Measurements from ENCODE around the gene TUBG2. TPM values are rescaled to one million over a fixed set of nuclear protein-coding genes. Genes with fewer than 3 reads are reported as not detected.

The TUBG2 gene
- total and polyA plus RNA-seq, 12 donors, result 14.5 to 65.1 (median 45.6) TPM

DNA sequence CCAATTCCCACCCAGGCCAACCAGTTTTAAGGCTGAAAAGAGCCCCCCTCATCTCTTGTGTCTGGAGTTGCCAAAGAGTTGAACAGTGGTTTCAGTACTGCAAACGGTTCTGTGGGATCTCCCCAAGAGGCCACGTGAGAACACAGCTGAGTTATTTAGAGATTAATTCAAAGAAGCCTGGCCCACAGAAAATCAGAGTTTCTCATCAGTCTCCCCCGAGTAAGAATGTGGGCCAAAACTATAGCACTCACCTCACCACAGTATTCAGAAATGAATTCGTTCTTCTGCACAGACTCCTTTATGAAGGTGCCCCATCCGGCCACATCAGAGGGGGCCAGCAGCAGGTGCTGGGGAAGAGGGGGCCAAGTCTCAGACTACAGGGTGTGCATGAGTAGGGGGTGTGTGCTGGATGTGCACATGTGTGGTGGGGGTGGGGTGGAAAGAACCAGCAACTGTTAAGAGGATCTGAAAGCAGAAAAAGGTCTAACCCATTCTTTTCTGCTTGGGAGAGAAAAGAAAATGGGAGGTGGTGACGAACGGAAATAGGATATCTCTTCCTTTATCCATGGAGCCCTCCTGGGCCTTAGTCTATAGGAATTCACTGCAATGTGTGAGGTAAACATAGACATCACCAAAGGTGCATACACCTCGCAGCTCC lies 45.9 kb downstream of the TUBG2 start:
- Histone ChIP-seq H3K4me1 (replicated peaks in 1 of 2) (no peaks in the 10 kb centered on the region), H3K4me3 (no peak overlapping the region), H3K27me3 (no peaks in the 10 kb centered on the region), H3K27ac (no peak overlapping the region), H3K36me3 (replicated peaks in 1 of 2) (peaks cover 0 to 97% of the 10 kb centered on the region in 2 donors), H3K9me3 (replicated peaks in 1 of 3) (no peaks in the 10 kb centered on the region)
- no peak for DNase-seq
- no peak for TF ChIP-seq POLR2A (IDR thresholded peaks at IDR 0.05)
- TF ChIP-seq, protein P1, sequence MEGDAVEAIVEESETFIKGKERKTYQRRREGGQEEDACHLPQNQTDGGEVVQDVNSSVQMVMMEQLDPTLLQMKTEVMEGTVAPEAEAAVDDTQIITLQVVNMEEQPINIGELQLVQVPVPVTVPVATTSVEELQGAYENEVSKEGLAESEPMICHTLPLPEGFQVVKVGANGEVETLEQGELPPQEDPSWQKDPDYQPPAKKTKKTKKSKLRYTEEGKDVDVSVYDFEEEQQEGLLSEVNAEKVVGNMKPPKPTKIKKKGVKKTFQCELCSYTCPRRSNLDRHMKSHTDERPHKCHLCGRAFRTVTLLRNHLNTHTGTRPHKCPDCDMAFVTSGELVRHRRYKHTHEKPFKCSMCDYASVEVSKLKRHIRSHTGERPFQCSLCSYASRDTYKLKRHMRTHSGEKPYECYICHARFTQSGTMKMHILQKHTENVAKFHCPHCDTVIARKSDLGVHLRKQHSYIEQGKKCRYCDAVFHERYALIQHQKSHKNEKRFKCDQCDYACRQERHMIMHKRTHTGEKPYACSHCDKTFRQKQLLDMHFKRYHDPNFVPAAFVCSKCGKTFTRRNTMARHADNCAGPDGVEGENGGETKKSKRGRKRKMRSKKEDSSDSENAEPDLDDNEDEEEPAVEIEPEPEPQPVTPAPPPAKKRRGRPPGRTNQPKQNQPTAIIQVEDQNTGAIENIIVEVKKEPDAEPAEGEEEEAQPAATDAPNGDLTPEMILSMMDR (IDR thresholded peaks at IDR 0.05), result no peak
- intact Hi-C loops (cut with DNase I), result no loop called here
- WGBS, 4 donors, result 79 to 88% (median 83%) methylated on average over 8 of the region's 8 CpGs

DNA sequence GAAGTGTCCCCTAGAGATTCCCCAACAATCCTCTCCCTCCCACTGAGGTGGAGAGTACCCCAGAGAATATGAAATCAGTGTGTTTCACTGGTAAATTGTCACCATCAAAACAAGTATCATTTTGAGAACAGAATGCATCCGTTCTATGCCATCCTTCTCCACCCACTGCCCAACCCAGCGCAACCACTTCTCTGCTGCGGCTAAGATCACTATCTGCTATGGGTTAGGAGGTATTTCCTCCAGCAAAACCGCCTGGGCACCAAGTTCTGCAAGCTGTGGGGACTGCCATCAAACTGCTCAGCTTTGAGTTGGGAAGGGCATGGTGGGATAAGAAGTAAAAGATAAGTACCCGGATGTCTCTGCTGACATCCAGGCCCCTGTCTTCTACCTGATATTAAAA lies 47.6 kb downstream of the TUBG2 start:
- TF ChIP-seq POLR2A (IDR thresholded peaks at IDR 0.05), result no peak
- TF ChIP-seq, protein P1 (IDR thresholded peaks at IDR 0.05), result no peak
- intact Hi-C loops (cut with DNase I), result no loop called here
- Histone ChIP-seq H3K9me3 (replicated peaks in 1 of 3) (no peaks in the 10 kb centered on the region), H3K27ac (no peak overlapping the region), H3K36me3 (replicated peaks in 1 of 2) (peaks cover 0 to 99% of the 10 kb centered on the region in 2 donors), H3K4me1 (replicated peaks in 1 of 2) (no peaks in the 10 kb centered on the region), H3K27me3 (no peaks in the 10 kb centered on the region), H3K4me3 (no peak overlapping the region)
- 71 to 84% (median 76%) methylated on average over 5 of the region's 5 CpGs for WGBS, 4 donors
- DNase-seq, result no peak

DNA sequence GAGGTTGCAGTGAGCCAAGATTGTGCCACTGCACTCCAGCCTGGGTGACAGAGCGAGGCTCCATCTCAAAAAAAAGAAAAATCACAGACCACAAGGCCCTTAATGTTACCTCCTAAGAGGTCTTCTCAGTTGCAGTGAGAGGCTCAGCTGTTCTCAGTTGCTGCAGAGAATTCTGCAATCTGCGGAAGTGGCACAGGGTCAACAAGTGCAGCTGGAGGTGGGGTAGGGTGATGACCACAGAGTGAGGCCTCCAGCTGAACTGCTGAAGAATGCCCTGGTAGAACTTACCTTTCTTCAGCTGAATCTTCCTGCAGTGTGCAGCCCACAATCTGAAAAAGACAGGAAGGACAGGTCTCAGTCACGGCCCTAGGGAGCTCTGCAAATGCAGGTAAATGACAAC lies 49.5 kb downstream of the TUBG2 start:
- DNase-seq, result no peak
- Histone ChIP-seq H3K36me3 (replicated peaks in 1 of 2) (peaks cover 0 to 100% of the 10 kb centered on the region in 2 donors), H3K27ac (no peak overlapping the region), H3K4me1 (replicated peaks in 1 of 2) (no peaks in the 10 kb centered on the region), H3K9me3 (replicated peaks in 1 of 3) (no peaks in the 10 kb centered on the region), H3K27me3 (no peaks in the 10 kb centered on the region), H3K4me3 (no peak overlapping the region)
- 88 to 100% (median 93%) methylated on average over 3 of the region's 3 CpGs for WGBS, 4 donors
- TF ChIP-seq, protein P1 (IDR thresholded peaks at IDR 0.05), result no peak
- no peak for TF ChIP-seq POLR2A (IDR thresholded peaks at IDR 0.05)
- intact Hi-C loops (cut with DNase I), result no loop called here

DNA sequence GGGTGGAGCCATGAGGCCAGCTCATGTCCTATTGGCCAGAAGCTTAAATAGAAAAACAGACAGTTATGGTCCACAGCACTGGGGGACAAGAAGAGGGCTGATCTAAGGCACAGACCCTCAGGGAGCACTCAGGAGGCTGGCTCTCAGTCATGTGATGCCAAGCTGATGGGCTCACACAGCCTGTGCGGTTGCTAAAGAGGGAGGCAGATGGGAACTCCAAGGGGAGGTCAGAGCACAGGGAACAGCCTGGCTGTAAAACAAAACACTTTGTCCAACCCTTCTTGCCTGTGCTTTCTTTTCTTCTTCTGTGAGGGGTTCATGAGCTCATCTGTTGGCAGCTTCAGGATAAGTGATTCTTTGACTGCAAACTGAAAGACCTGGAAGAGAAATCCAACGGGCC lies 50.5 kb downstream of the TUBG2 start:
- H3K4me3 ChIP-seq, result no peak overlapping the region
- no peaks in the 10 kb centered on the region for H3K27me3 ChIP-seq
- WGBS, 4 donors, result 63 to 85% (median 75%) methylated on average over 2 of the region's 2 CpGs
- no peak for DNase-seq
- no peaks in the 10 kb centered on the region for H3K4me1 ChIP-seq (replicated peaks in 1 of 2)
- TF ChIP-seq, protein P1 (IDR thresholded peaks at IDR 0.05), result no peak
- TF ChIP-seq POLR2A (IDR thresholded peaks at IDR 0.05), result no peak
- H3K9me3 ChIP-seq (replicated peaks in 1 of 3), result no peaks in the 10 kb centered on the region
- intact Hi-C loops (cut with DNase I), result no loop called here
- H3K36me3 ChIP-seq (replicated peaks in 1 of 2), result peaks cover 0 to 100% of the 10 kb centered on the region in 2 donors
- no peak overlapping the region for H3K27ac ChIP-seq

Small RNAs within 50 kb of the gene (microRNA-seq; reads per million reads assigned to microRNA genes)
- 0.85 to 1.5 (median 1.3) reads per million in 3 donors for gene MIR6780A

Small RNAs within 50 kb of the gene (small RNA-seq; reads per million reads assigned to genes)
- 0 to 0.33 reads per million in 2 donors for gene MIR6780A

Other genes starting within 250 kb of the TUBG2 start
- gene CAVIN1, start 236.0 kb upstream of the TUBG2 start, total RNA-seq, result 100 to 1,000 TPM in 7 of 9 donors, 10 to 100 TPM in 2; 13.1 to 206 (median 161) TPM
- gene CAVIN1, start 236.0 kb upstream of the TUBG2 start, polyA plus RNA-seq, result 100 to 1,000 TPM in 1 of 3 donors, 10 to 100 TPM in 2; 37.0 to 103 (median 79.8) TPM
- gene ATP6V0A1, start 200.4 kb upstream of the TUBG2 start, total RNA-seq, result 100 to 1,000 TPM in 3 of 9 donors, 10 to 100 TPM in 6; 42.9 to 126 (median 94.8) TPM
- 100 to 1,000 TPM in 1 of 3 donors, 10 to 100 TPM in 2; 61.6 to 126 (median 81.6) TPM for gene ATP6V0A1, start 200.4 kb upstream of the TUBG2 start, polyA plus RNA-seq
- 100 to 1,000 TPM in 1 of 9 donors, 10 to 100 TPM in 8; 32.9 to 115 (median 64.3) TPM for gene NAGLU, start 123.0 kb upstream of the TUBG2 start, total RNA-seq
- gene NAGLU, start 123.0 kb upstream of the TUBG2 start, polyA plus RNA-seq, result 10 to 100 TPM; 12.4 to 47.4 (median 39.5) TPM
- gene HSD17B1, start 106.4 kb upstream of the TUBG2 start, total RNA-seq, result 1 to 10 TPM in 8 of 9 donors, under 1 TPM in 1; 0.60 to 3.0 (median 1.9) TPM
- gene HSD17B1, start 106.4 kb upstream of the TUBG2 start, polyA plus RNA-seq, result 1 to 10 TPM in 2 of 3 donors, under 1 TPM in 1; 0.22 to 7.6 (median 3.6) TPM
- 100 to 1,000 TPM in 4 of 9 donors, 10 to 100 TPM in 5; 46.8 to 148 (median 67.8) TPM for gene COASY, start 97.1 kb upstream of the TUBG2 start, total RNA-seq
- 100 to 1,000 TPM in 2 of 3 donors, 10 to 100 TPM in 1; 65.5 to 192 (median 130) TPM for gene COASY, start 97.1 kb upstream of the TUBG2 start, polyA plus RNA-seq
- 10 to 100 TPM; 34.2 to 58.8 (median 47.0) TPM for gene MLX, start 92.2 kb upstream of the TUBG2 start, total RNA-seq
- gene MLX, start 92.2 kb upstream of the TUBG2 start, polyA plus RNA-seq, result 10 to 100 TPM; 46.0 to 95.0 (median 52.6) TPM
- gene PSMC3IP, start 81.6 kb upstream of the TUBG2 start, total RNA-seq, result 1 to 10 TPM in 8 of 9 donors, not detected in 1; 1.2 to 7.7 (median 1.9) TPM
- 1 to 10 TPM; 3.1 to 3.9 (median 3.5) TPM for gene PSMC3IP, start 81.6 kb upstream of the TUBG2 start, polyA plus RNA-seq
- 100 to 1,000 TPM in 1 of 9 donors, 10 to 100 TPM in 8; 57.6 to 167 (median 81.6) TPM for gene RETREG3, start 49.9 kb upstream of the TUBG2 start, total RNA-seq
- 10 to 100 TPM; 27.1 to 30.6 (median 28.2) TPM for gene RETREG3, start 49.9 kb upstream of the TUBG2 start, polyA plus RNA-seq
- 10 to 100 TPM; 22.9 to 90.0 (median 39.2) TPM for gene TUBG1, start 49.6 kb upstream of the TUBG2 start, total RNA-seq
- gene TUBG1, start 49.6 kb upstream of the TUBG2 start, polyA plus RNA-seq, result 10 to 100 TPM; 30.5 to 70.3 (median 40.3) TPM
- 10 to 100 TPM in 8 of 9 donors, 1 to 10 TPM in 1; 7.8 to 63.7 (median 45.3) TPM for gene PLEKHH3, start 17.7 kb downstream of the TUBG2 start, total RNA-seq
- gene PLEKHH3, start 17.7 kb downstream of the TUBG2 start, polyA plus RNA-seq, result 10 to 100 TPM in 2 of 3 donors, 1 to 10 TPM in 1; 1.8 to 73.2 (median 49.6) TPM
- 1 to 10 TPM in 6 of 9 donors, under 1 TPM in 3; 0.39 to 7.9 (median 3.3) TPM for gene CCR10, start 22.6 kb downstream of the TUBG2 start, total RNA-seq
- gene CCR10, start 22.6 kb downstream of the TUBG2 start, polyA plus RNA-seq, result 1 to 10 TPM in 2 of 3 donors, under 1 TPM in 1; 0.31 to 3.6 (median 1.7) TPM
- gene CNTNAP1, start 23.2 kb downstream of the TUBG2 start, total RNA-seq, result 10 to 100 TPM in 2 of 9 donors, 1 to 10 TPM in 7; 1.8 to 31.9 (median 4.0) TPM
- gene CNTNAP1, start 23.2 kb downstream of the TUBG2 start, polyA plus RNA-seq, result 10 to 100 TPM in 1 of 3 donors, 1 to 10 TPM in 2; 1.6 to 12.5 (median 5.7) TPM
- gene EZH1, start 85.8 kb downstream of the TUBG2 start, total RNA-seq, result 10 to 100 TPM; 17.6 to 49.1 (median 35.3) TPM
- gene EZH1, start 85.8 kb downstream of the TUBG2 start, polyA plus RNA-seq, result 10 to 100 TPM; 23.6 to 29.4 (median 23.8) TPM
- gene RAMP2, start 101.9 kb downstream of the TUBG2 start, total RNA-seq, result 10 to 100 TPM in 7 of 9 donors, 1 to 10 TPM in 2; 4.6 to 35.4 (median 16.1) TPM
- 10 to 100 TPM; 23.1 to 67.5 (median 37.9) TPM for gene RAMP2, start 101.9 kb downstream of the TUBG2 start, polyA plus RNA-seq
- gene VPS25, start 114.2 kb downstream of the TUBG2 start, total RNA-seq, result 100 to 1,000 TPM in 1 of 9 donors, 10 to 100 TPM in 8; 43.2 to 135 (median 52.6) TPM
- 10 to 100 TPM; 25.7 to 63.4 (median 37.0) TPM for gene VPS25, start 114.2 kb downstream of the TUBG2 start, polyA plus RNA-seq
- under 1 TPM in 4 of 9 donors, not detected in 5; 0.18 to 0.46 (median 0.30) TPM for gene WNK4, start 121.3 kb downstream of the TUBG2 start, total RNA-seq
- under 1 TPM; 0.05 to 0.08 (median 0.07) TPM for gene WNK4, start 121.3 kb downstream of the TUBG2 start, polyA plus RNA-seq
- gene COA3, start 139.4 kb downstream of the TUBG2 start, total RNA-seq, result 100 to 1,000 TPM in 3 of 9 donors, 10 to 100 TPM in 6; 65.3 to 231 (median 84.8) TPM
- gene COA3, start 139.4 kb downstream of the TUBG2 start, polyA plus RNA-seq, result 10 to 100 TPM; 55.6 to 98.2 (median 91.1) TPM
- gene CNTD1, start 139.6 kb downstream of the TUBG2 start, total RNA-seq, result 1 to 10 TPM in 2 of 9 donors, under 1 TPM in 2, not detected in 5; 0.28 to 8.2 (median 0.96) TPM
- under 1 TPM; 0.24 to 0.32 (median 0.27) TPM for gene CNTD1, start 139.6 kb downstream of the TUBG2 start, polyA plus RNA-seq
- 100 to 1,000 TPM in 5 of 9 donors, 10 to 100 TPM in 4; 70.1 to 235 (median 104) TPM for gene BECN1, start 165.0 kb downstream of the TUBG2 start, total RNA-seq
- gene BECN1, start 165.0 kb downstream of the TUBG2 start, polyA plus RNA-seq, result 10 to 100 TPM; 27.0 to 76.6 (median 33.1) TPM
- gene PSME3, start 174.1 kb downstream of the TUBG2 start, total RNA-seq, result 100 to 1,000 TPM in 3 of 9 donors, 10 to 100 TPM in 6; 45.8 to 136 (median 85.1) TPM
- 100 to 1,000 TPM in 1 of 3 donors, 10 to 100 TPM in 2; 18.5 to 149 (median 25.4) TPM for gene PSME3, start 174.1 kb downstream of the TUBG2 start, polyA plus RNA-seq
- gene AOC2, start 185.3 kb downstream of the TUBG2 start, total RNA-seq, result 1 to 10 TPM in 6 of 9 donors, under 1 TPM in 3; 0.60 to 2.2 (median 1.4) TPM
- gene AOC2, start 185.3 kb downstream of the TUBG2 start, polyA plus RNA-seq, result 1 to 10 TPM in 2 of 3 donors, under 1 TPM in 1; 0.95 to 1.6 (median 1.4) TPM
- gene AOC3, start 191.9 kb downstream of the TUBG2 start, total RNA-seq, result 100 to 1,000 TPM in 2 of 9 donors, 10 to 100 TPM in 7; 21.6 to 133 (median 83.7) TPM
- gene AOC3, start 191.9 kb downstream of the TUBG2 start, polyA plus RNA-seq, result 10 to 100 TPM; 32.4 to 63.9 (median 59.7) TPM
- gene G6PC1, start 241.5 kb downstream of the TUBG2 start, total RNA-seq, result under 1 TPM in 3 of 9 donors, not detected in 6; 0.11 to 0.18 (median 0.18) TPM
- under 1 TPM in 1 of 3 donors, not detected in 2; 0.09 TPM for gene G6PC1, start 241.5 kb downstream of the TUBG2 start, polyA plus RNA-seq

Measured in adrenal gland (tissue), 12 donors.